HepG2 (cell line): ENCODE measurements around the gene GFOD1. TPM values are rescaled to one million over a fixed set of nuclear protein-coding genes. Genes with fewer than 3 reads are reported as not detected.

ENCODE experiments used
- ATAC-seq: fragments of 200-7000 bp; cut with Tn5 transposase; 3 replicates; pipeline ENCODE4 v1.9.1; 2020; ENCODE audit warnings: mild to moderate bottlenecking, moderate library complexity
- Bru-seq: library from RNA; stranded (reverse); fragments of 400-500 nt; gene quantifications from one replicate; lab custom pipeline; 2021; lab: Mats Ljungman, UMichigan
- BruChase-seq, 2 experiments: library from RNA; stranded (reverse); fragments of 400-500 nt; gene quantifications; one replicate each; lab custom pipeline; 2021; lab: Mats Ljungman, UMichigan
- BruUV-seq: library from RNA; stranded (reverse); fragments of 400-500 nt; replicated peaks from 2 replicates; lab custom pipeline; 2021; lab: Mats Ljungman, UMichigan
- CTCF ChIA-PET: fragments of 300-600 bp; formaldehyde crosslinking; extraction: SDS; loops from one replicate; lab custom pipeline; 2021; ENCODE audit warnings: low total read pairs, inconsistent platforms, low intra/inter-chr PET ratio; lab: Yijun Ruan, JAX
- POLR2A ChIA-PET: fragments of 350-600 bp; sonication (Branson Sonifier 250); formaldehyde crosslinking; loops from one replicate; lab custom pipeline; 2020; ENCODE audit warnings: antibody characterized with exemption, inconsistent platforms; lab: Yijun Ruan, JAX
- DNase-seq: peaks from one replicate; pipeline ENCODE4 v3.0.0-alpha.2; 2015; ENCODE audit warnings: low spot score
- FAIRE-seq: peaks from 3 replicates; lab custom pipeline; 2011; peaks lifted over from hg19 to GRCh38; lab: Jason Lieb, UNC
- H2AFZ ChIP-seq: one replicate; pipeline ENCODE4 v1.6.1; 2011; ENCODE audit warnings: low read length, inconsistent platforms
- H3K27ac ChIP-seq: fragments of 300-600 bp; 3 replicates; pipeline ENCODE4 v1.8.0; 2011; ENCODE audit warnings: mixed run types, mild to moderate bottlenecking, mixed read lengths, low read length, inconsistent platforms; ENCODE audit not compliant: insufficient read depth; ENCODE audit errors: extremely low read length
- H3K27me3 ChIP-seq, 2 experiments: fragments of 200-600 bp in 1 of 2; 2 replicates in 1 of 2; 3 replicates in 1 of 2; pipeline versions ENCODE4 v1.6.0 to v1.8.0; 2011; ENCODE audit warnings: low read length in 2 of 2, mild to moderate bottlenecking in 2 of 2, moderate library complexity in 2 of 2, inconsistent platforms in 1 of 2; ENCODE audit not compliant: insufficient read depth in 2 of 2, control insufficient read depth in 1 of 2
- H3K36me3 ChIP-seq, 2 experiments: fragments of 200-600 bp in 1 of 2; replicated peaks in 1 of 2; 2 replicates in 1 of 2; 3 replicates in 1 of 2; pipeline versions ENCODE4 v1.5.1 to v1.8.0; 2011; ENCODE audit warnings: low read length in 2 of 2, inconsistent platforms in 1 of 2; ENCODE audit not compliant: insufficient read depth in 2 of 2, control insufficient read depth in 1 of 2
- H3K4me1 ChIP-seq: 2 replicates; pipeline ENCODE4 v1.5.1; 2012; ENCODE audit warnings: low read length, inconsistent platforms; ENCODE audit not compliant: insufficient read depth
- H3K4me2 ChIP-seq: 2 replicates; pipeline ENCODE4 v1.6.0; 2011; ENCODE audit warnings: low read depth, low read length, inconsistent platforms
- H3K4me3 ChIP-seq, 3 experiments: fragments of 200-600 bp in 1 of 3; sonication (generic), shearing (Covaris generic) in 1 of 3; replicated peaks in 1 of 3; 2 replicates each; pipeline ENCODE4 v1.5.1; 2011 to 2016; ENCODE audit warnings: low read length in 3 of 3, inconsistent platforms in 2 of 3, low read depth in 2 of 3, mild to moderate bottlenecking in 2 of 3, control low read depth in 1 of 3, mixed read lengths in 1 of 3; ENCODE audit not compliant: insufficient read depth in 1 of 3
- H3K79me2 ChIP-seq: one replicate; pipeline ENCODE4 v1.6.1; 2011; ENCODE audit warnings: low read length, inconsistent platforms; ENCODE audit not compliant: insufficient read depth
- H3K9ac ChIP-seq: 2 replicates; pipeline ENCODE4 v1.6.0; 2011; ENCODE audit warnings: mild to moderate bottlenecking, low read depth, low read length, inconsistent platforms; ENCODE audit not compliant: insufficient read depth
- H3K9me3 ChIP-seq: 2 replicates; pipeline ENCODE4 v1.5.1; 2012; ENCODE audit warnings: mild to moderate bottlenecking, low read length
- H4K20me1 ChIP-seq: 2 replicates; pipeline ENCODE4 v1.6.0; 2011; ENCODE audit warnings: inconsistent platforms, mild to moderate bottlenecking, low read length, moderate library complexity; ENCODE audit not compliant: insufficient read depth
- ADNP ChIP-seq: sonication (generic); formaldehyde crosslinking; IDR thresholded peaks from 2 replicates; pipeline ENCODE4 v1.4.0; 2020; ENCODE audit warnings: missing genetic modification reagents
- HDAC2 ChIP-seq: sonication (generic); formaldehyde crosslinking; IDR thresholded peaks from 2 replicates; pipeline ENCODE4 v1.4.0; 2020; ENCODE audit warnings: missing genetic modification reagents
- HHEX ChIP-seq: IDR thresholded peaks from 2 replicates; pipeline ENCODE4 v1.6.1; 2016; ENCODE audit warnings: control low read depth
- MTA1 ChIP-seq: sonication (generic); formaldehyde crosslinking; IDR thresholded peaks from 2 replicates; pipeline ENCODE4 v1.4.0; 2020; ENCODE audit warnings: missing genetic modification reagents, mild to moderate bottlenecking, borderline replicate concordance
- NCOA5 ChIP-seq: sonication (generic); formaldehyde crosslinking; IDR thresholded peaks from 2 replicates; pipeline ENCODE4 v1.4.0; 2020; ENCODE audit warnings: missing genetic modification reagents
- SMARCE1 ChIP-seq: fragments of 450-650 bp; IDR thresholded peaks from 2 replicates; pipeline ENCODE4 v1.6.1; 2017; ENCODE audit warnings: borderline replicate concordance
- ZKSCAN8 ChIP-seq: IDR thresholded peaks from 2 replicates; pipeline ENCODE4 v1.6.1; 2016; ENCODE audit warnings: borderline replicate concordance, missing genetic modification reagents, missing compliant biosample characterization
- ZNF136 ChIP-seq: sonication (generic); formaldehyde crosslinking; IDR thresholded peaks from 2 replicates; pipeline ENCODE4 v1.8.1; 2022; ENCODE audit warnings: low read depth, mild to moderate bottlenecking, moderate library complexity, missing genetic modification reagents
- ZNF33B ChIP-seq: sonication (generic); formaldehyde crosslinking; IDR thresholded peaks from 2 replicates; pipeline ENCODE4 v1.5.1; 2020; ENCODE audit warnings: mild to moderate bottlenecking, missing genetic modification reagents
- WGBS: methylation state at CpG from one replicate; pipeline ENCODE4 v1.1.6; 2017; ENCODE audit warnings: low lambda C conversion rate; 5-methylcytosine and 5-hydroxymethylcytosine counted together
- in situ Hi-C: cut with HindIII; loops from 2 replicates; pipeline ENCODE4 v1.10.0; 2017; ENCODE audit warnings: low pct_unique_long_range_greater_than_20kb; ENCODE audit not compliant: extremely low pct_ligation_motif_present
- intact Hi-C: fragments of 100-400 bp; cut with micrococcal nuclease; formaldehyde crosslinking; loops from one replicate; pipeline ENCODE4 v1.10.0; 2022; ENCODE audit not compliant: unreplicated experiment
- long read RNA-seq, 2 experiments: library from RNA in 1 of 2; library from polyadenylated mRNA in 1 of 2; stranded (forward) in 1 of 2; unstranded in 1 of 2; transcript quantifications; one replicate each; pipeline ENCODE4 v2.0.0, GENCODE V29; 2019 to 2022
- polyA minus RNA-seq, 3 experiments: library from RNA; depleted of rRNA, polyadenylated mRNA; stranded (reverse); fragments of >200 nt; gene quantifications; 2 replicates each; pipeline ENCODE4 v1.2.3, GENCODE V29; 2011; ENCODE audit warnings: low replicate concordance in 1 of 3
- polyA plus RNA-seq, 8 experiments: library from polyadenylated mRNA; depleted of rRNA in 3 of 8; stranded (reverse) in 7 of 8; unstranded in 1 of 8; fragments of >200 nt; fragmentation: Illumina TruSeq in 4 of 8; extraction: Trizol in 4 of 8; gene quantifications; 2 replicates each; pipeline versions ENCODE4 v1.2.1 to v1.2.3, GENCODE V29; 2011 to 2016; ENCODE audit warnings: low read depth in 4 of 8, missing spikeins in 1 of 8, mixed read lengths in 1 of 8; ENCODE audit not compliant: insufficient read depth in 1 of 8
- total RNA-seq, 5 experiments: library from RNA; depleted of rRNA; stranded (reverse); fragments of >200 nt; fragmentation: Illumina TruSeq; extraction: Trizol; gene quantifications; 2 replicates each; pipeline ENCODE4 v1.2.3, GENCODE V29; 2016; ENCODE audit warnings: low read depth in 1 of 5
- TF ChIP-seq, protein P1 (sequence below): sonication (generic); formaldehyde crosslinking; IDR thresholded peaks from 2 replicates; pipeline ENCODE4 v1.8.1; 2023; ENCODE audit warnings: mild to moderate bottlenecking, missing genetic modification reagents, borderline replicate concordance
- TF ChIP-seq, protein P2 (sequence below): sonication (generic); formaldehyde crosslinking; IDR thresholded peaks from 2 replicates; pipeline ENCODE4 v1.5.1; 2020; ENCODE audit warnings: mild to moderate bottlenecking, missing genetic modification reagents
- TF ChIP-seq, protein P3 (sequence below): sonication (generic); formaldehyde crosslinking; IDR thresholded peaks from 2 replicates; pipeline ENCODE4 v1.9.0; 2022; ENCODE audit warnings: low read depth, missing genetic modification reagents

The GFOD1 gene
- total RNA-seq (2016; rRNA removed; fragmentation: Illumina TruSeq; extraction: Trizol) (6.4 TPM in 2 replicates), polyA plus RNA-seq (2011; rRNA removed) (1.8 and 1.9 TPM in 2 replicates), polyA minus RNA-seq (2011; rRNA and poly(A)+ RNA removed; ENCODE audit: low replicate concordance) (10.2 and 14.8 TPM in 2 replicates), Bru-seq, nascent RNA (percentile 63 among the genes with signal in this experiment), BruChase-seq, experiment 1, labeled RNA remaining after a 6-hour chase (percentile 65 among the genes with signal in this experiment), BruChase-seq, experiment 2, labeled RNA remaining after a 2-hour chase (percentile 62 among the genes with signal in this experiment)
- total RNA-seq (2016; cell fraction: cytosol; rRNA removed; fragmentation: Illumina TruSeq; extraction: Trizol; ENCODE audit: low read depth), result 1.1 TPM in 2 replicates
- 5.1 and 7.1 TPM in 2 replicates for total RNA-seq (2016; cell fraction: insoluble cytoplasmic fraction; rRNA removed; fragmentation: Illumina TruSeq; extraction: Trizol)
- total RNA-seq (2016; cell fraction: membrane; rRNA removed; fragmentation: Illumina TruSeq; extraction: Trizol), result 3.3 and 3.7 TPM in 2 replicates
- 11.3 and 14.8 TPM in 2 replicates for total RNA-seq (2016; cell fraction: nucleus; rRNA removed; fragmentation: Illumina TruSeq; extraction: Trizol)
- 1.1 and 1.2 TPM in 2 replicates for polyA plus RNA-seq (2011; cell fraction: cytosol; rRNA removed)
- polyA plus RNA-seq (2011; cell fraction: nucleus; rRNA removed), result 3.9 TPM in 2 replicates
- 0.56 and 0.64 TPM in 2 replicates for polyA plus RNA-seq (2012)
- 0.99 and 1.2 TPM in 2 replicates for polyA plus RNA-seq (2016; cell fraction: cytosol; fragmentation: Illumina TruSeq; extraction: Trizol; ENCODE audit: low read depth)
- 2.9 and 3.7 TPM in 2 replicates for polyA plus RNA-seq (2016; cell fraction: insoluble cytoplasmic fraction; fragmentation: Illumina TruSeq; extraction: Trizol; ENCODE audit: low read depth)
- 2.2 and 2.5 TPM in 2 replicates for polyA plus RNA-seq (2016; cell fraction: membrane; fragmentation: Illumina TruSeq; extraction: Trizol; ENCODE audit: low read depth)
- 8.2 and 9.4 TPM in 2 replicates for polyA plus RNA-seq (2016; cell fraction: nucleus; fragmentation: Illumina TruSeq; extraction: Trizol; ENCODE audit: insufficient read depth, low read depth)
- 1.8 and 2.1 TPM in 2 replicates for polyA minus RNA-seq (2011; cell fraction: cytosol; rRNA and poly(A)+ RNA removed)
- 6.7 and 7.7 TPM in 2 replicates for polyA minus RNA-seq (2011; cell fraction: nucleus; rRNA and poly(A)+ RNA removed)
- long read RNA-seq, experiment 1, partial matches to known transcripts, result 0 of 2 reads
- long read RNA-seq, experiment 1, other reads (novel, unspliced or antisense), result 2 of 2 reads
- long read RNA-seq, experiment 2, full-length matches to known transcripts, result 3 of 12 reads
- long read RNA-seq, experiment 2, partial matches to known transcripts, result 0 of 12 reads
- long read RNA-seq, experiment 2, other reads (novel, unspliced or antisense), result 9 of 12 reads

DNA sequence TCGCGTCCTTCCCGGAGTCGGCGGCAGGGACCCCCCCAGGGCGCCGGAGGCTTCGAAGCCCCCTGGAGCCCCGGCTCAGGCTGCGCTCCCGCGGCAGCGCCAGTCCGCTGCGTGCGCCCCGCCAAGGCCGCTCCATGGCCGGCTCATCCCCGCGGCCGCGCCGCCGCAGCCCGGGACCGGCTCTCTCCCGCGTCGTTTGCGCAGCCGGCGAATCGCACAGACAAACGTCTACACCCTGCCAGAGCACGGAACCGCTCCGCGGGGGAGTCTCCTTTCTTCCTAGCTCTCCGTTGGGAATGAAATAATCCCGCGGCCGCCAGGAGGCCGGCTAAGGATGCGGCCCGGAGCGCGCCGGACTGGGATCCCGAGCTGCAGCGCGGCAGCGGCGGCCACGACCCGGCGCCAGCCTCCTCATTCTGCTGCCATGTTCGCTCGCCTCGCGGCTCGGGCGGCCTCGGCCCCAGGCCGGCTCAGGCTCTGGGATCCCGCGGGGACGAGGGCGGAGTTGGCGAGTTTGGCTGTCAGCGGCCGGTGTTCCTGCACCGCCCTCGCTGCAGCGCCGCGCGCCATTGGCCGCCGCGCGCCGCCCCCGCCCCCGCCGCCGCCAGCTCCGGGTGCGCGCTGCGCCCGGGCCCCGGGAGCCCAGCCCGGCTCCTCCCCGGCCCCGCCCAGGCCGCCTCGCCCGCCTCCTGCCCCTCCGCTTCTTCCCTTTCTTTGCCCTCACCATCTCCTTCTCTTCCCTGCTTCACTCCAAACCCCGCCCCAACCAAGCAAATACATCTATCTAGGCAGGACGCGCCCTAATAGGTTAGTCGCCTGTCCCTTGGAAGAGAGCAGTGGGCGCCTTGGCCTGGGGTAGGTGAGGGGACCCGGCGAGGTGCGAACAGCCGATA, at the start of gene GFOD1:
TSS of gene GFOD1 (minus strand) at position 479 of the 893 bp plus-strand sequence. CDS start 710 bp downstream, outside the sequence.
- H3K4me3 ChIP-seq, result peak within 1 kb of the TSS; percentile 69 to 82 (median 80)
- ChIA-PET POLR2A (interaction anchor here (1.3 to 4.6 kb wide), 7 partner anchors 55 to 159 kb away, joined by 3 to 25 read pairs (median 9); partner anchors contain the start of genes NOL7, SIRT5 and TBC1D7), CTCF (no interaction called here)
- H4K20me1 ChIP-seq, result no peaks in the 10 kb centered on the region
- peak; percentile 80 for ATAC-seq
- peak within 1 kb of the TSS; percentile 100 for H3K4me2 ChIP-seq
- H3K9ac ChIP-seq, result peak within 1 kb of the TSS; percentile 52
- no TSS peak for BruUV-seq
- H3K9me3 ChIP-seq, result no peaks in the 10 kb centered on the region
- under 1% methylated on average over 72 of the region's 109 CpGs for WGBS
- in situ Hi-C loops (no loop called here), intact Hi-C loops (loop anchor here (2.0 kb wide), 2 partner anchors 127 to 159 kb away; partner anchors contain the start of genes NOL7 and TBC1D7)
- no peak for FAIRE-seq
- no peaks in the 10 kb centered on the region for H3K36me3 ChIP-seq
- peaks cover 47% of the 10 kb centered on the region for H3K4me1 ChIP-seq
- no peaks in the 10 kb centered on the region; a peak in 1 of 5 replicates for H3K27me3 ChIP-seq
- peaks cover 13% of the 10 kb centered on the region for H3K79me2 ChIP-seq
- peak; percentile 63 for DNase-seq
- H2AFZ ChIP-seq, result peak within 1 kb of the TSS; percentile 32
- peak within 1 kb of the TSS; percentile 25 for H3K27ac ChIP-seq
- TF ChIP-seq HDAC2 (CRISPR knock-in tag), result no peak
- TF ChIP-seq ZNF33B (CRISPR knock-in tag), result no peak
- no peak for TF ChIP-seq ZNF136
- TF ChIP-seq SMARCE1, result no peak
- TF ChIP-seq, protein P1, sequence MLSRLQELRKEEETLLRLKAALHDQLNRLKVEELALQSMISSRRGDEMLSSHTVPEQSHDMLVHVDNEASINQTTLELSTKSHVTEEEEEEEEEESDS (CRISPR knock-in tag), result no peak
- TF ChIP-seq ZKSCAN8 (CRISPR knock-in tag), result no peak
- TF ChIP-seq, protein P2, sequence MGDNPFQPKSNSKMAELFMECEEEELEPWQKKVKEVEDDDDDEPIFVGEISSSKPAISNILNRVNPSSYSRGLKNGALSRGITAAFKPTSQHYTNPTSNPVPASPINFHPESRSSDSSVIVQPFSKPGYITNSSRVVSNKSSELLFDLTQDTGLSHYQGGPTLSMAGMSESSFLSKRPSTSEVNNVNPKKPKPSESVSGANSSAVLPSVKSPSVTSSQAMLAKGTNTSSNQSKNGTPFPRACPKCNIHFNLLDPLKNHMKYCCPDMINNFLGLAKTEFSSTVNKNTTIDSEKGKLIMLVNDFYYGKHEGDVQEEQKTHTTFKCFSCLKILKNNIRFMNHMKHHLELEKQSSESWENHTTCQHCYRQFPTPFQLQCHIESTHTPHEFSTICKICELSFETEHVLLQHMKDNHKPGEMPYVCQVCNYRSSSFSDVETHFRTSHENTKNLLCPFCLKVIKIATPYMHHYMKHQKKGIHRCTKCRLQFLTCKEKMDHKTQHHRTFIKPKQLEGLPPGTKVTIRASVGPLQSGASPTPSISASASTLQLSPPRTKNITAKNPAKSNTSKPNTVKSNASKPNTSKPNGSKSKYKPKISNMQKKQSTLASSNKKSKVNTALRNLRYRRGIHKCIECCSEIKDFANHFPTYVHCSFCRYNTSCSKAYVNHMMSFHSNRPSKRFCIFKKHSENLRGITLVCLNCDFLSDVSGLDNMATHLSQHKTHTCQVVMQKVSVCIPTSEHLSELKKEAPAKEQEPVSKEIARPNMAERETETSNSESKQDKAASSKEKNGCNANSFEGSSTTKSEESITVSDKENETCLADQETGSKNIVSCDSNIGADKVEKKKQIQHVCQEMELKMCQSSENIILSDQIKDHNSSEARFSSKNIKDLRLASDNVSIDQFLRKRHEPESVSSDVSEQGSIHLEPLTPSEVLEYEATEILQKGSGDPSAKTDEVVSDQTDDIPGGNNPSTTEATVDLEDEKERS (CRISPR knock-in tag), result no peak
- TF ChIP-seq ADNP, result no peak
- TF ChIP-seq, protein P3, sequence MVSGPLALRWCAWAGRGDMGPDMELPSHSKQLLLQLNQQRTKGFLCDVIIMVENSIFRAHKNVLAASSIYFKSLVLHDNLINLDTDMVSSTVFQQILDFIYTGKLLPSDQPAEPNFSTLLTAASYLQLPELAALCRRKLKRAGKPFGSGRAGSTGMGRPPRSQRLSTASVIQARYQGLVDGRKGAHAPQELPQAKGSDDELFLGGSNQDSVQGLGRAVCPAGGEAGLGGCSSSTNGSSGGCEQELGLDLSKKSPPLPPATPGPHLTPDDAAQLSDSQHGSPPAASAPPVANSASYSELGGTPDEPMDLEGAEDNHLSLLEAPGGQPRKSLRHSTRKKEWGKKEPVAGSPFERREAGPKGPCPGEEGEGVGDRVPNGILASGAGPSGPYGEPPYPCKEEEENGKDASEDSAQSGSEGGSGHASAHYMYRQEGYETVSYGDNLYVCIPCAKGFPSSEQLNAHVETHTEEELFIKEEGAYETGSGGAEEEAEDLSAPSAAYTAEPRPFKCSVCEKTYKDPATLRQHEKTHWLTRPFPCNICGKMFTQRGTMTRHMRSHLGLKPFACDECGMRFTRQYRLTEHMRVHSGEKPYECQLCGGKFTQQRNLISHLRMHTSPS (CRISPR knock-in tag), result no peak
- no peak for TF ChIP-seq HHEX (CRISPR knock-in tag)
- TF ChIP-seq MTA1, result no peak
- no peak for TF ChIP-seq NCOA5 (CRISPR knock-in tag)
